ENCODE results near the gene USH2A.

Gene USH2A

GRCh38 chr1:216045400-216045799 lies 377.8 kb downstream of the USH2A start:
- no peaks in the 10 kb centered on the region for H3K36me3 ChIP-seq (ENCODE audit: control insufficient read depth in 2 of 2, insufficient read depth in 1 of 2, low read length in 2 of 2)
- no peaks in the 10 kb centered on the region for H3K4me1 ChIP-seq (ENCODE audit: control insufficient read depth, insufficient read depth, low read length)
- CTCF ChIA-PET: no interaction called here
- no peak overlapping the region for H3K27ac ChIP-seq (ENCODE audit: extremely low read depth, low read depth, low read length)
- no peaks in the 10 kb centered on the region for H3K9me3 ChIP-seq (ENCODE audit: control insufficient read depth, insufficient read depth, low read depth, low read length)
- no peak overlapping the region for H3K4me3 ChIP-seq (ENCODE audit: low read depth, low read length)
- no peak for TF ChIP-seq ZBTB48 (tag by site-specific recombination; IDR thresholded peaks at IDR 0.05)
- peak; percentile 35; the same call in 1 of the 2 replicates for TF ChIP-seq ZNF366 (tag by site-specific recombination; conservative IDR thresholded peaks at IDR 0.05)
- TF ChIP-seq ZNF621 (tag by site-specific recombination; IDR thresholded peaks at IDR 0.05): no peak
- TF ChIP-seq ZNF23 (tag by site-specific recombination; IDR thresholded peaks at IDR 0.05; ENCODE audit: borderline replicate concordance): no peak
- peak; percentile 65 for TF ChIP-seq ATF2 (tag by site-specific recombination; IDR thresholded peaks at IDR 0.05; ENCODE audit: low read depth)
- TF ChIP-seq BCL11B (tag by site-specific recombination; IDR thresholded peaks at IDR 0.05; ENCODE audit: low read depth): no peak
- POLR2A ChIA-PET: no interaction called here

GRCh38 chr1:216044538-216044937 lies 378.7 kb downstream of the USH2A start:
- Histone ChIP-seq H3K9me3 (ENCODE audit: control insufficient read depth, insufficient read depth, low read depth, low read length) (no peaks in the 10 kb centered on the region), H3K27ac (ENCODE audit: extremely low read depth, low read depth, low read length) (no peak overlapping the region), H3K36me3 (ENCODE audit: control insufficient read depth in 2 of 2, insufficient read depth in 1 of 2, low read length in 2 of 2) (no peaks in the 10 kb centered on the region), H3K4me1 (ENCODE audit: control insufficient read depth, insufficient read depth, low read length) (no peaks in the 10 kb centered on the region), H3K4me3 (ENCODE audit: low read depth, low read length) (no peak overlapping the region)
- no peak for TF ChIP-seq ZFP37 (tag by site-specific recombination; IDR thresholded peaks at IDR 0.05)
- no peak for TF ChIP-seq ZNF514 (tag by site-specific recombination; IDR thresholded peaks at IDR 0.05)
- no peak for TF ChIP-seq ATF2 (tag by site-specific recombination; IDR thresholded peaks at IDR 0.05; ENCODE audit: low read depth)
- TF ChIP-seq ZNF623 (tag by site-specific recombination; IDR thresholded peaks at IDR 0.05): no peak
- no peak for TF ChIP-seq ZNF433 (tag by site-specific recombination; IDR thresholded peaks at IDR 0.05; ENCODE audit: low read depth)
- no peak for TF ChIP-seq SCRT1 (tag by site-specific recombination; IDR thresholded peaks at IDR 0.05; ENCODE audit: borderline replicate concordance)
- TF ChIP-seq ZNF549 (tag by site-specific recombination; IDR thresholded peaks at IDR 0.05): no peak
- no peak for TF ChIP-seq ZNF658 (tag by site-specific recombination; IDR thresholded peaks at IDR 0.05)
- TF ChIP-seq ZBTB48 (tag by site-specific recombination; IDR thresholded peaks at IDR 0.05): no peak
- no peak for TF ChIP-seq ZNF664 (tag by site-specific recombination; IDR thresholded peaks at IDR 0.05)
- no peak for TF ChIP-seq ZNF302 (tag by site-specific recombination; IDR thresholded peaks at IDR 0.05; ENCODE audit: low read depth)
- no peak for TF ChIP-seq ZNF18 (tag by site-specific recombination; IDR thresholded peaks at IDR 0.05)
- no peak for TF ChIP-seq ZBTB44 (tag by site-specific recombination; IDR thresholded peaks at IDR 0.05)
- TF ChIP-seq ZBTB7A (tag by site-specific recombination; IDR thresholded peaks at IDR 0.05; ENCODE audit: low read depth): no peak
- TF ChIP-seq ZNF404 (tag by site-specific recombination; IDR thresholded peaks at IDR 0.05): no peak
- no peak for TF ChIP-seq ZNF529 (tag by site-specific recombination; IDR thresholded peaks at IDR 0.05; ENCODE audit: insufficient replicate concordance)
- no peak for TF ChIP-seq ZNF777 (tag by site-specific recombination; IDR thresholded peaks at IDR 0.05; ENCODE audit: borderline replicate concordance)
- ChIA-PET CTCF (no interaction called here), POLR2A (no interaction called here)

Measured in HEK293 (cell line).